Lung microvascular endothelial cell (primary cell): ENCODE results near the gene DEFB113. TPM values are rescaled to one million over a fixed set of nuclear protein-coding genes. Genes with fewer than 3 reads are reported as not detected.

Experiments
- DNase-seq, 2 donors: peaks; one replicate each; pipeline versions ENCODE4 v3.0.0 to v3.0.0-alpha.2; 2010; ENCODE audit warnings: low read depth in 2 of 2
- total RNA-seq: library from RNA; depleted of rRNA; stranded (reverse); fragments of >200 nt; gene quantifications from 2 replicates; pipeline ENCODE4 v1.2.1, GENCODE V29; 2014

DEFB113 gene
- total RNA-seq, 1 donor from 2014 or later = not detected

DNA sequence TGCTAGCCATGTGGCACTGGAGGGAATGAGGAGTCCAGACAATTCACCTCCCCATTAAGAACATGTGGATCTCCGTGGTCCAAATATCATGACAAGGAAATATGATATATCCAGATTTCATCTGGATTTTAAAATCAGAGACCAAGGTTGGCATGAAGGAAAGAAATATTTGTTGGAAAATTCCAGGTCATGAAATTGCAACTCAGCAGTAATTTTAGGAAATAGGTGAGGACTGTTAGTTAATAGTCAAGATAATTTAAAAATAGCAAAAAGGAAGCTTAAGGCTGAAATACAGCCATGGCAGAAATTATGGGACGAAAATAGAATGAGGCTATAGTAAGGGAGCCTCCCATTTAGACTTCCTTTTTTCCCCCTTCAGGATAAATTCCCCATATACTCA, 32.4 kb downstream of the DEFB113 start:
- DNase-seq = no peak

DNA sequence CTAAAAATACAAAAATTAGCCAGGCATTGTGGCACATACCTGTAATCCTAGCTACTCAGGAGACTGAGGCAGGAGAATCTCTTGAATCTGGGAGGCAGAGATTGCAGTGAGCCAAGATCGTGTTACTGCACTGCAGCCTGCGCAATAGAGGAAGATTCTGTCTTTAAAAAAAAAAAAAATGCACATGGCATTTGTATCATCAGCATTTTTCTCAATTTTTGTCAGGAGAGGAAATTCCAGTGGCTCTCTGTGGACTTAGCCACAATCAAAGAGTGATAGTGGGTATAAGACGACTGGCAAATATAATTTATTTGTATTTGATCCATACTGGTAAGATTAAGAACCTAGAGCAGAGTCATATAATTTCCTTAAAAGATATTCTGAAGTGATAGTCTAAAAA, 34.0 kb downstream of the DEFB113 start:
- no peak for DNase-seq

DNA sequence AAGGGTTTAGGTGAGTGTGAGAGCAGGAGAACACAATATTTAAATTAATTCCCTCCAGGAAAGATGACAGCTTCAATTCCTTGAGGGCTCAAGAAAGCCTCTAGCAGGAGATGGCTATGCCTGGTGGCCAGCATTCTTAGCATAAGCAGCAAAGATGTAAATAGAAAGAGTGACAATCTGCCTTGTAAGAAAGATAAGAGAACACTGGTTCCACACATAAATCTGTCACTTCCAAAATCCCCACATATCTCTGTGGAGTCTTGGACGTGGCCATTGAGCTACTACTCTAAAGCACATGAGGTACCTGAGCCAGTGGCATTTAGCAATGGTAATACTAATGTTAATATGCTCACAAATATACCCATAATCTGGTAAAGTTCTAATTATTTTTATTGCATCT, 34.7 kb downstream of the DEFB113 start:
- no peak for DNase-seq

DNA sequence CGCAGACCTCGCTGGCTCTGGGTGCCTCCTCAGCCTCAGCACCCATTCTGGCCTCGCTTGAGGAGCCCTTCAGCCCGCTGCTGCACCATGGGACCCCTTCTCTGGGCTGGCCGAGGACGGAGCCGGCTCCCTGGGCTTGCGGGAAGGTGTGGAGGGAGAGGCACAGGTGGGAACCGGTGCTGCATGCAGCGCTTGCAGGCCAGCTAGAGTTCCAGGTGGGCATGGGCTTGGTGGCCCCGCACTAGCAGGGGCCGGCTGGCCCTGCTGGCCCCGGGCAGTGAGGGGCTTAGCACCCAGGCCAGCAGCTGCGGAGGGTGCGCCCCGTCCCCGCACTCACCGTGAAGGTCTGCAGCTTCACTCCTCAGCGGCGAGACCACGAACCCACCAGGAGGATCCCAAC, 35.9 kb downstream of the DEFB113 start:
- DNase-seq = no peak

DNA sequence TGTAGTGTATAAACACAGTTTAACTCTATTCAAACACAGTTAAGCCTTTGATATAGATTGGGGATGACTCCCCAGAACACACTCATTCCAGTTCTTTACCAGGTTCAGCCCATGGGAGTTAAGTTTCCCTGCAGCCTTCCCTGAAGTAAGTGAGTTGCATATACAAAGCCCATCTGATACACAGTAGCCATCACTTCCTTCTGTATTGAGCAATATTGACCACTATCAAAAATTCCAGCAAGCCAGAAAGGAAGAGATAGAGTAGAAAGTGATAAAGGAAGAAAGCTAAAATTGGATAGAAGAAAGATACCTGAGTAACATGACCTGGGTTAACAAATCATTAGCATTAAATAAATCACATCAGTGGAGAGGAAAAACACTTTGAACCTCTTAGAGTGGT, 40.1 kb downstream of the DEFB113 start:
- no peak for DNase-seq

DNA sequence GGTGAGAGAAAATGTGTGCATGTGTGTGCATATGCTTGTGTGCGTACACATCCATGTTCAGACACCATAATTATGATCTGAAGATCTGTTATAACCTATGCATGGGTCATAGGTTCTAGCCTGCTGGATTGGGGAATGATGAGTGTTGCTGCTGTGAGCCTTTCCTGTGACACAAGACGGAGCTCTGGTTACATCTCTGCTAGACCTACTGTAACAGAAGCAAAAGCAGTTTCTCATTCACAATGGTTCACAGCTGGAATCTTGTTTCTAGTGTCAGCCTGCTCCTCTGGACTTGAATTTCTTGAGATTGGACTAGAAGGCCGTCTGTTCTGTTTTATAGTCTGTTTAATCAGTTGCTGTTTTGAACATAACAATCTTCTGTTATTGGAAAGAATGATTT, 45.6 kb downstream of the DEFB113 start:
- no peak for DNase-seq

DNA sequence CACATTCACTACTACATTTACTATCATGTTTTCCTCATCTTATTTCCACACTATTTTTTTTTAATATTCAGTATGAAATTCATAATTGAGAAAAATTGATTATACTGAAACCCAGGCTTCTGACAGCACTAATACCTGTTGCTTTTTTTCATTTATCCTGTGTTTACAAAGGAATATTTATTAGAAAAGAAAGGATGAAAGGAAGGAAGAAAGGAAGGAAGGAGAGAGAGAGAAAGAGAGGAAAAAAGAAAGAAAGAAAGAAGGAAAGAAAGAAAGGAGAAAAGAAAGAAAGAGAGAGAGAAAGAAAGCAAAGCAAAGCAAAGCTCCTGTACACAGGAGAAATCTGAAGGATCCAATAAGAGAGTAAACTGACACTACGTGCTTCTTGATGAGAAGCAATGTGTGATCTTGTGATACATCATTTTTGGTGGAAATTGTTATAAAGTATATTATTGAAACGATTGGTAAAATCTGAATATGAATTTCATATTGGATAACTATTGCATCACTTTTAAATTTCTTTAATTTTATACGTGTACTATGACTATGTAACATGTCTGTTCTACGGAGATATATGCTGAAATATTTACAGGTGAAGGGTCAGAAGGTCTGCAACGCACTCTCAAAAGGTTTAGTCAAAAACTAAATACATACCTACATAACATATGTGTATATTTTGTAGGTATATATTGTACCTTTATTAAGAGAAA, 49.3 kb downstream of the DEFB113 start:
- no peak for DNase-seq

DNA sequence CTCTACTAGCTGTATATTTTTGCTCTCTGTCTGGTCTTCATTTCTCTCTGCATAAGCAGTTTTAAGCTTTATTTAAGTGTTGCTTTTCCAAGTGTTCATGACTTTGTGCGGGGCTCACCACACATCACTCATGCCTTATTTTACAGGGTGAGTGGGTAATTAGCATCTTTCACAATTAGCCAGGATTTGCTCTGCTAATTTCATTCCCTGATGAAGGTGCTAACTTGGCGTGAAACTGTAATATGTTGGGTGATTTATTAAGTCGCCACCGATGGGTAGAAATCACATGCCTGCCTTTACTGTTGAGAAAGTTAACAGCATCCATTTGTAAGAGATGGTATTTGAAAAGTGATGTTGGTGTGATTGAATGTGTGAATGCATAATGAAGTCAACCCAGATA, 50.2 kb downstream of the DEFB113 start:
- DNase-seq = no peak

DNA sequence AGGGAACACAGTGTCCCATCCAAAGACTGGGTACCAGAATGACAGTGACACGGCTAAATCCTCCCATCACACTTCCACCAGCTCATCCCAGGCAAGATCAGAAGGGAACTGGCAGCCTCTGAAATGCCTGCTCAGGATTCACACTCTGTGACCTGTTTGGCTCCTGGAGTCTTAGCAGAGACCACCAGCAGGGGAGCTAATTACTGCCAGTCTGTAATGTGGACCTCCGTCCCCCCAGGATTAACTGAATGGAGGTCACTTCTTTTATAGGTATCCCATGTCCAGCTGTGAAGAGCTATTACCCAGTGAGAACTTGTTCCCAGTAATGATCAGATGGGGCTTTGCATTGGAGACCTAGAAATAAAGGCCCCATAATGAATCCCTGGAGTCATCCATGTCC, 50.6 kb downstream of the DEFB113 start:
- DNase-seq = no peak

Other genes with a start within 250 kb of the DEFB113 start
- not detected in 2 replicates for gene CRISP3, start 225.2 kb downstream of the DEFB113 start, total RNA-seq
- not detected in 2 replicates for gene PGK2, start 182.3 kb downstream of the DEFB113 start, total RNA-seq
- gene CRISP1, start 103.1 kb downstream of the DEFB113 start, total RNA-seq = not detected in 2 replicates
- gene DEFB114, start 5.5 kb downstream of the DEFB113 start, total RNA-seq = not detected in 2 replicates
- not detected in 2 replicates for gene DEFB110, start 52.4 kb upstream of the DEFB113 start, total RNA-seq
- not detected in 2 replicates for gene DEFB112, start 80.3 kb upstream of the DEFB113 start, total RNA-seq